HEK293T (cell line): ENCODE data around the gene ZMIZ1.

Experiments used
- ARNT ChIP-seq: fragments of 450-650 bp; IDR thresholded peaks from 2 replicates; pipeline ENCODE4 v1.6.1; 2017; ENCODE audit warnings: mild to moderate bottlenecking
- BHLHE40 ChIP-seq: fragments of 450-650 bp; IDR thresholded peaks from 2 replicates; pipeline ENCODE4 v1.6.1; 2016; ENCODE audit warnings: mild to moderate bottlenecking, moderate library complexity, borderline replicate concordance
- CTBP1 ChIP-seq: fragments of 450-650 bp; IDR thresholded peaks from 2 replicates; pipeline ENCODE4 v1.6.1; 2016; ENCODE audit warnings: borderline replicate concordance
- ELF4 ChIP-seq: fragments of 450-650 bp; IDR thresholded peaks from 2 replicates; pipeline ENCODE4 v1.6.1; 2017; ENCODE audit warnings: antibody characterized with exemption
- FOXK2 ChIP-seq: fragments of 450-650 bp; IDR thresholded peaks from 2 replicates; pipeline ENCODE4 v1.6.1; 2016; ENCODE audit warnings: mild to moderate bottlenecking
- FOXM1 ChIP-seq: fragments of 450-650 bp; IDR thresholded peaks from 2 replicates; pipeline ENCODE4 v1.6.1; 2017; ENCODE audit warnings: mild to moderate bottlenecking, borderline replicate concordance
- L3MBTL2 ChIP-seq: fragments of 450-650 bp; conservative IDR thresholded peaks from 2 replicates; pipeline ENCODE4 v1.6.1; 2016; ENCODE audit warnings: mild to moderate bottlenecking
- LEF1 ChIP-seq: fragments of 450-650 bp; IDR thresholded peaks from 2 replicates; pipeline ENCODE4 v1.6.1; 2017; ENCODE audit warnings: mild to moderate bottlenecking, borderline replicate concordance
- NFRKB ChIP-seq: fragments of 450-650 bp; IDR thresholded peaks from 2 replicates; pipeline ENCODE4 v1.6.1; 2016; ENCODE audit warnings: mild to moderate bottlenecking, moderate library complexity
- PKNOX1 ChIP-seq: fragments of 450-650 bp; IDR thresholded peaks from 2 replicates; pipeline ENCODE4 v1.6.1; 2016
- SP1 ChIP-seq: fragments of 450-650 bp; IDR thresholded peaks from 2 replicates; pipeline ENCODE4 v1.6.1; 2017
- SUZ12 ChIP-seq: fragments of 450-650 bp; IDR thresholded peaks from 2 replicates; pipeline ENCODE4 v1.6.1; 2016; ENCODE audit warnings: mild to moderate bottlenecking
- TARDBP ChIP-seq: fragments of 450-650 bp; IDR thresholded peaks from 2 replicates; pipeline ENCODE4 v1.6.1; 2016
- ZNF384 ChIP-seq: fragments of 450-650 bp; IDR thresholded peaks from 2 replicates; pipeline ENCODE4 v1.6.1; 2016

- TF ChIP-seq PKNOX1 (no peak), SP1 (no peak), L3MBTL2 (no peak), FOXK2 (no peak), FOXM1 (no peak), BHLHE40 (no peak), SUZ12 (no peak), LEF1 (no peak), NFRKB (no peak), ZNF384 (no peak), TARDBP (no peak), CTBP1 (no peak), ELF4 (no peak), ARNT (no peak)
Observed at GRCh38 chr10:79280956-79281355, 212.2 kb downstream of the ZMIZ1 start.
